GM18861 (cell line): Measurements from ENCODE around the gene SPRR3.
"Not testable (repeated sequence)": the region's sequence is repeated elsewhere in the genome, so short reads cannot be mapped to it uniquely, and the experiment has no call there.

Experiments used
- ATAC-seq: cut with Tn5 transposase; IDR thresholded peaks from one replicate; pipeline ENCODE4 v1.9.1; 2021; ENCODE audit not compliant: unreplicated experiment

SPRR3 gene

GRCh38 chr1:152983234-152983633 lies 18.3 kb upstream of the SPRR3 start:
- no peak for ATAC-seq

- no peak for ATAC-seq
Measured at GRCh38 chr1:152983743-152984142, 17.8 kb upstream of the SPRR3 start, which contains the start of gene SPRR1A. TSS of gene SPRR1A (plus strand) at chr1:152984081. CDS start at chr1:152985231, 1,150 bp downstream.

- ATAC-seq: no peak
Measured at GRCh38 chr1:152986578-152986977, 15.0 kb upstream of the SPRR3 start.

GRCh38 chr1:152993186-152993585 lies 8.4 kb upstream of the SPRR3 start:
- no peak for ATAC-seq

- ATAC-seq: no peak
Measured at GRCh38 chr1:152995842-152996241, 5.7 kb upstream of the SPRR3 start.

GRCh38 chr1:152996633-152997400 lies 4.7 kb upstream of the SPRR3 start:
- ATAC-seq: no peak

- no peak for ATAC-seq
Measured at GRCh38 chr1:152997901-152998300, 3.6 kb upstream of the SPRR3 start.

- ATAC-seq: no peak
Measured at GRCh38 chr1:152998476-152998875, 3.1 kb upstream of the SPRR3 start.

GRCh38 chr1:152999818-153000217 lies 1.7 kb upstream of the SPRR3 start:
- no peak for ATAC-seq

GRCh38 chr1:153000294-153000693 lies 1.3 kb upstream of the SPRR3 start:
- ATAC-seq: no peak

- ATAC-seq: not testable (repeated sequence)
Measured at GRCh38 chr1:153011235-153011758, 9.7 kb downstream of the SPRR3 start.

GRCh38 chr1:153021829-153022228 lies 20.3 kb downstream of the SPRR3 start:
- not testable (repeated sequence) for ATAC-seq

- not testable (repeated sequence) for ATAC-seq
Measured at GRCh38 chr1:153022340-153022739, 20.8 kb downstream of the SPRR3 start.

- ATAC-seq: no peak
Measured at GRCh38 chr1:153023109-153023508, 21.6 kb downstream of the SPRR3 start.

- no peak for ATAC-seq
Measured at GRCh38 chr1:153024413-153024812, 22.9 kb downstream of the SPRR3 start.

- no peak for ATAC-seq
Measured at GRCh38 chr1:153025797-153026196, 24.2 kb downstream of the SPRR3 start.

GRCh38 chr1:153028766-153029165 lies 27.2 kb downstream of the SPRR3 start:
- ATAC-seq: no peak

GRCh38 chr1:153030895-153031294 lies 29.3 kb downstream of the SPRR3 start, which contains the start of gene SPRR1B:
TSS of gene SPRR1B (plus strand) at chr1:153031203. CDS start at chr1:153032346, 1,143 bp downstream.
- no peak for ATAC-seq

- ATAC-seq: no peak
Measured at GRCh38 chr1:153032073-153032472, 30.5 kb downstream of the SPRR3 start.

GRCh38 chr1:153032677-153033308 lies 31.2 kb downstream of the SPRR3 start:
- no peak for ATAC-seq

GRCh38 chr1:153035211-153035610 lies 33.7 kb downstream of the SPRR3 start:
- no peak for ATAC-seq
